H1 (cell line): ENCODE measurements around the gene ACKR2.

Source experiments
- CTCF ChIP-seq, 3 experiments: IDR thresholded peaks; 1 replicate in 2 of 3; 2 replicates in 1 of 3; pipeline versions ENCODE4 v1.5.1 to v1.6.1; 2011; ENCODE audit warnings: low read length in 3 of 3, mild to moderate bottlenecking in 3 of 3, inconsistent platforms in 2 of 3, low read depth in 1 of 3, moderate library complexity in 1 of 3; ENCODE audit not compliant: insufficient read depth in 1 of 3; ENCODE audit errors: control extremely low read depth in 1 of 3
- EZH2 ChIP-seq: fragments of 200-600 bp; sonication (generic); IDR thresholded peaks from 2 replicates; pipeline ENCODE4 v1.7.1; 2012; ENCODE audit warnings: low read depth, mild to moderate bottlenecking, moderate library complexity, low read length, inconsistent platforms; ENCODE audit not compliant: severe bottlenecking
- POLR2A ChIP-seq, 2 experiments: IDR thresholded peaks; 1 replicate in 1 of 2; 2 replicates in 1 of 2; pipeline ENCODE4 v1.6.1; 2011; ENCODE audit warnings: low read depth in 2 of 2, low read length in 2 of 2, mild to moderate bottlenecking in 2 of 2; ENCODE audit errors: control extremely low read depth in 1 of 2
- POLR2AphosphoS5 ChIP-seq: IDR thresholded peaks from 2 replicates; pipeline ENCODE4 v1.6.1; 2011; ENCODE audit warnings: low read depth, low read length
- SIRT6 ChIP-seq: IDR thresholded peaks from one replicate; pipeline ENCODE4 v1.7.1; 2012; ENCODE audit warnings: low read length, inconsistent platforms
- SP4 ChIP-seq: IDR thresholded peaks from 2 replicates; pipeline ENCODE4 v1.6.1; 2012; ENCODE audit warnings: low read length, inconsistent platforms
- TCF12 ChIP-seq: IDR thresholded peaks from 2 replicates; pipeline ENCODE4 v1.6.1; 2011; ENCODE audit warnings: low read depth, mild to moderate bottlenecking, low read length

GRCh38 chr3:42891042-42891441, 81.8 kb downstream of the ACKR2 start:
- TF ChIP-seq CTCF (IDR thresholded peaks at IDR 0.05; ENCODE audit: control extremely low read depth in 1 of 3, insufficient read depth in 1 of 3, low read depth in 1 of 3, low read length in 3 of 3), result no peak
- no peak for TF ChIP-seq POLR2A (IDR thresholded peaks at IDR 0.05; ENCODE audit: control extremely low read depth in 1 of 2, low read depth in 2 of 2, low read length in 2 of 2)
- TF ChIP-seq POLR2AphosphoS5, result no peak
- TF ChIP-seq SP4, result no peak
- no peak for TF ChIP-seq EZH2
- no peak for TF ChIP-seq TCF12
- TF ChIP-seq SIRT6, result no peak
